Mesendoderm (in vitro differentiated cells): ENCODE data around the gene MAB21L2.

Experiments
- DNase-seq: peaks from one replicate; pipeline ENCODE4 v3.0.0; 2013
- H2AK5ac ChIP-seq: 2 replicates; pipeline ENCODE4 v1.6.1; 2013; ENCODE audit warnings: low read length, inconsistent platforms
- H2BK120ac ChIP-seq: 2 replicates; pipeline ENCODE4 v1.6.1; 2013; ENCODE audit warnings: low read depth, mild to moderate bottlenecking, low read length, moderate library complexity, mixed read lengths
- H2BK15ac ChIP-seq: replicated peaks from 2 replicates; pipeline ENCODE4 v1.6.1; 2013; ENCODE audit warnings: low read depth, mild to moderate bottlenecking, moderate library complexity
- H2BK5ac ChIP-seq: 2 replicates; pipeline ENCODE4 v1.6.1; 2013; ENCODE audit warnings: low read length, inconsistent platforms
- H3K18ac ChIP-seq: 2 replicates; pipeline ENCODE4 v1.6.1; 2013; ENCODE audit warnings: mild to moderate bottlenecking, low read length, mixed read lengths
- H3K23ac ChIP-seq: one replicate; pipeline ENCODE4 v1.6.1; 2013; ENCODE audit warnings: low read length
- H3K27ac ChIP-seq: 2 replicates; pipeline ENCODE4 v1.5.1; 2013; ENCODE audit warnings: low read depth, mild to moderate bottlenecking, inconsistent platforms, low read length, moderate library complexity
- H3K27me3 ChIP-seq: 2 replicates; pipeline ENCODE4 v1.6.1; 2013; ENCODE audit warnings: low read length, control low read depth, mild to moderate bottlenecking, inconsistent platforms; ENCODE audit not compliant: insufficient read depth, poor library complexity
- H3K36me3 ChIP-seq: 2 replicates; pipeline ENCODE4 v1.6.1; 2013; ENCODE audit warnings: low read length, inconsistent platforms; ENCODE audit not compliant: control insufficient read depth, insufficient read depth
- H3K4ac ChIP-seq: one replicate; pipeline ENCODE4 v1.6.1; 2013; ENCODE audit warnings: low read depth, mild to moderate bottlenecking, low read length, moderate library complexity
- H3K4me1 ChIP-seq: 2 replicates; pipeline ENCODE4 v1.6.1; 2013; ENCODE audit warnings: low read depth, low read length, inconsistent platforms; ENCODE audit not compliant: control insufficient read depth
- H3K4me2 ChIP-seq: 2 replicates; pipeline ENCODE4 v1.6.1; 2013; ENCODE audit warnings: low read length
- H3K4me3 ChIP-seq: 2 replicates; pipeline ENCODE4 v1.5.1; 2013; ENCODE audit warnings: mild to moderate bottlenecking, low read length
- H3K56ac ChIP-seq: one replicate; pipeline ENCODE4 v1.6.1; 2013; ENCODE audit warnings: low read length
- H3K79me1 ChIP-seq: 2 replicates; pipeline ENCODE4 v1.6.1; 2013; ENCODE audit warnings: low read length, inconsistent platforms
- H3K79me2 ChIP-seq: 2 replicates; pipeline ENCODE4 v1.6.1; 2013; ENCODE audit warnings: mild to moderate bottlenecking, low read length; ENCODE audit not compliant: control insufficient read depth, insufficient read depth
- H3K9ac ChIP-seq: 2 replicates; pipeline ENCODE4 v1.6.1; 2013; ENCODE audit warnings: low read length, inconsistent platforms
- H4K5ac ChIP-seq: one replicate; pipeline ENCODE4 v1.6.1; 2013; ENCODE audit warnings: low read length
- H4K8ac ChIP-seq: one replicate; pipeline ENCODE4 v1.6.1; 2013; ENCODE audit warnings: low read depth, mild to moderate bottlenecking, control low read depth, low read length, moderate library complexity
- WGBS: extraction: QIAGEN DNeasy Blood & Tissue Kit; methylation state at CpG from one replicate; pipeline ENCODE4 v1.1.7; 2013; ENCODE audit warnings: low lambda C conversion rate, missing lambda C conversion rate; ENCODE audit not compliant: insufficient coverage; ENCODE audit errors: extremely low coverage; 5-methylcytosine and 5-hydroxymethylcytosine counted together

The MAB21L2 gene

DNA sequence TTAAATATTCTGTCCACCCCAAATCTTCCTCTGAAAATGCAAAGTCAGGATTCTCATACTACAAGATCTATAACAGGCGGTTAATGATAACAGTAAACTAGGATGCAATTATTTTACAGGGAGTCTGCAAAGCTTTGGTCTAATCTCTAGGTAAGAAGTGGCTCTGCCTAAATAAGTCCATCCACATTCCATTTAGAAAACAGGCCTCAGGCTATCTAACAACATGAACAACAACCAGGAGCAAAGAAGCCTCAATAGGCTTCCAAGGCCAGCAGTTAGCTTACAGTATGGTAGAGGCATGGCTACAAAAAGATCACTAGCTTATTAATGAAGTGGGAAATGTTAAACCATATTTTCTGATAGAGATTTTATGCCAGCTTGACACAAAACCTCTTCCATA is 6.4 kb downstream of the MAB21L2 start:
- H4K5ac ChIP-seq = no peak overlapping the region
- no CpG with 5 or more reads among the region's 1 CpG for WGBS
- H3K27me3 ChIP-seq = no peaks in the 10 kb centered on the region
- DNase-seq = peak; percentile 38
- no peak overlapping the region for H2BK5ac ChIP-seq
- no peak overlapping the region for H3K23ac ChIP-seq
- no peak overlapping the region for H3K56ac ChIP-seq
- no peak overlapping the region for H3K27ac ChIP-seq
- H3K18ac ChIP-seq = no peak overlapping the region
- H2BK120ac ChIP-seq = no peak overlapping the region
- no peak overlapping the region for H4K8ac ChIP-seq
- H3K9ac ChIP-seq = no peak overlapping the region
- no peak overlapping the region for H3K4me2 ChIP-seq
- no peaks in the 10 kb centered on the region for H3K79me1 ChIP-seq
- no peak overlapping the region for H3K4ac ChIP-seq
- no peaks in the 10 kb centered on the region for H3K36me3 ChIP-seq
- H3K4me1 ChIP-seq = no peaks in the 10 kb centered on the region
- no peak overlapping the region for H2BK15ac ChIP-seq
- H3K79me2 ChIP-seq = no peaks in the 10 kb centered on the region
- no peak overlapping the region for H3K4me3 ChIP-seq
- no peak overlapping the region for H2AK5ac ChIP-seq

DNA sequence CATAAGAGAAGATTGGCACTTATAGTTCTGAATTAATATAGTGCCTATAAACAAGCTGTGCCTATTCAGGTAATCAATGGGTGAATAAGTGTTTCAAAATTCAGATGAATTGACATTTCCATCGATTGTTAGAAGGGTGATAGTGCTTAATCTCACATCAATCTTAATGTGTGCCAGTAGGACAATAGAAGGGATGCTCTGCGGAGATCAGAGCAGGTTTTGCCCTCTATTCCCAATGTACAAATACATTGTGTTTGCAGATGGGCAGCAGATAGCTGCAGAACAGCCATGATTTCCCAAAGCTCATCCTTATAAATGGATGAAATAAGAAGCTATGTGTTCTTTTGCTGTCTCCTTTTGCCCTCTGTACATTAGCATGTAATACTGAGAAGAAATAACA is 7.2 kb downstream of the MAB21L2 start:
- H3K27me3 ChIP-seq = no peaks in the 10 kb centered on the region
- no CpG with 5 or more reads among the region's 2 CpGs for WGBS

GRCh38 chr4:150590631-150591030 is 8.7 kb downstream of the MAB21L2 start:
- Histone ChIP-seq H3K27ac (no peak overlapping the region), H2BK15ac (no peak overlapping the region), H4K5ac (no peak overlapping the region), H2AK5ac (no peak overlapping the region), H3K79me2 (no peaks in the 10 kb centered on the region), H3K4me2 (no peak overlapping the region), H3K4me1 (no peaks in the 10 kb centered on the region), H3K18ac (no peak overlapping the region), H3K4me3 (no peak overlapping the region), H3K56ac (no peak overlapping the region), H3K4ac (no peak overlapping the region), H3K23ac (no peak overlapping the region), H3K9ac (no peak overlapping the region), H3K79me1 (no peaks in the 10 kb centered on the region), H2BK120ac (no peak overlapping the region), H3K36me3 (no peaks in the 10 kb centered on the region), H2BK5ac (no peak overlapping the region), H4K8ac (no peak overlapping the region), H3K27me3 (no peaks in the 10 kb centered on the region)
- DNase-seq = no peak
- no CpG with 5 or more reads among the region's 5 CpGs for WGBS

More for the DNA sequence above, 7.2 kb downstream of the MAB21L2 start:
- no peak for DNase-seq
- Histone ChIP-seq H2AK5ac (no peak overlapping the region), H2BK120ac (no peak overlapping the region), H2BK5ac (no peak overlapping the region), H3K4me1 (no peaks in the 10 kb centered on the region), H3K27ac (no peak overlapping the region), H3K36me3 (no peaks in the 10 kb centered on the region), H3K23ac (no peak overlapping the region), H4K8ac (no peak overlapping the region), H3K18ac (no peak overlapping the region), H3K4me2 (no peak overlapping the region), H3K79me2 (no peaks in the 10 kb centered on the region), H3K9ac (no peak overlapping the region), H4K5ac (no peak overlapping the region), H3K56ac (no peak overlapping the region), H3K4me3 (no peak overlapping the region), H2BK15ac (no peak overlapping the region), H3K79me1 (no peaks in the 10 kb centered on the region), H3K4ac (no peak overlapping the region)

DNA sequence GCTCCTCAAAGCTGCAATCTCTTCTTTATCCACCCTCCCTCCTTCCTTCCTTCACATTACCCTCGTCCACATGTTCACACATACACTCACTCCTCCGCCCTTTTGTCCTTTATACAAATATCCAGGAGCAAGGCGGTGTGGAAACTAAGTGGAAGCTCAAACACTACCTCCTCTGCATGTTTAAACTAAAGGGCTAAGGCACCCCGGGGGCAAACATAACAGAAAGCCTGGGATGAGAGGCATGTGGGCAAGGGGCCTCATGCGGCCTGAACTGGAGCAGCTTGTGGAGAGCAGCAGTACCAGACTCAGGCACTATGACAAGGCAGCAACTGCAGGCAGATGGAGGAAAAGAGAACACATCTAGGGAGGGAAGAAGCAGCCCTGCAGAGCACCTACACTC is 9.5 kb downstream of the MAB21L2 start:
- no peak overlapping the region for H3K4ac ChIP-seq
- H3K4me3 ChIP-seq = no peak overlapping the region
- no peaks in the 10 kb centered on the region for H3K79me2 ChIP-seq
- no peak overlapping the region for H3K23ac ChIP-seq
- no peak overlapping the region for H4K8ac ChIP-seq
- peak; percentile 76 for DNase-seq
- H4K5ac ChIP-seq = no peak overlapping the region
- no peak overlapping the region for H2AK5ac ChIP-seq
- H3K4me2 ChIP-seq = no peak overlapping the region
- no peak overlapping the region for H2BK120ac ChIP-seq
- no peaks in the 10 kb centered on the region for H3K27me3 ChIP-seq
- no peak overlapping the region for H3K27ac ChIP-seq
- no peak overlapping the region for H2BK5ac ChIP-seq
- H3K56ac ChIP-seq = no peak overlapping the region
- H2BK15ac ChIP-seq = no peak overlapping the region
- H3K4me1 ChIP-seq = no peaks in the 10 kb centered on the region
- WGBS = 100% methylated on average over 2 of the region's 5 CpGs
- H3K9ac ChIP-seq = no peak overlapping the region
- no peaks in the 10 kb centered on the region for H3K36me3 ChIP-seq
- H3K79me1 ChIP-seq = no peaks in the 10 kb centered on the region
- H3K18ac ChIP-seq = no peak overlapping the region

DNA sequence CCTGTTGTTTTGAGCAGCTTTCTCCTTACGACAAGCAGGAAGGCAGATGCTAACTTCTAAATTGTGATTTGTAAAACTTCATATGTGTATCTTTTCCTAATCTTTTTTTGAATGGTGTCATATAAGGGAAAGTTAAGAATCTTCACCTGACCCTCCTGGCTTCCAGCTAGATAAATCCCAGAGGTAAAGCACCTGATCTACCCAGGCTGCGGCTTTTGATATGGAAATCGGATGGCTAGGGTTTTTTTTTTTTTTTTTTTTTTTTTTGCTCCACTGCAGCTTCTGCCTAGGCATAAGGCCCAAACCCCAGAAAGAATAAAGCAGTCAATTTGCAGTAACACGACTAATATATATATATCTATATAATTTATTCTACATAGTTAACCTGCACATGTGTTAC is 10.0 kb downstream of the MAB21L2 start:
- Histone ChIP-seq H3K18ac (no peak overlapping the region), H3K4me2 (no peak overlapping the region), H3K4me3 (no peak overlapping the region), H3K4ac (no peak overlapping the region), H3K27me3 (no peaks in the 10 kb centered on the region), H3K27ac (no peak overlapping the region), H3K23ac (no peak overlapping the region), H4K8ac (no peak overlapping the region), H2BK5ac (no peak overlapping the region), H2BK15ac (no peak overlapping the region), H2AK5ac (no peak overlapping the region), H3K56ac (no peak overlapping the region), H3K9ac (no peak overlapping the region), H3K36me3 (no peaks in the 10 kb centered on the region), H3K79me2 (no peaks in the 10 kb centered on the region), H3K4me1 (no peaks in the 10 kb centered on the region), H4K5ac (no peak overlapping the region), H3K79me1 (no peaks in the 10 kb centered on the region), H2BK120ac (no peak overlapping the region)
- peak; percentile 6 for DNase-seq
- no CpG with 5 or more reads among the region's 4 CpGs for WGBS

GRCh38 chr4:150593996-150594395 is 12.0 kb downstream of the MAB21L2 start:
- H2AK5ac ChIP-seq = no peak overlapping the region
- no peak for DNase-seq
- H3K79me1 ChIP-seq = no peaks in the 10 kb centered on the region
- no peak overlapping the region for H3K18ac ChIP-seq
- H2BK15ac ChIP-seq = no peak overlapping the region
- no peak overlapping the region for H4K5ac ChIP-seq
- H3K36me3 ChIP-seq = no peaks in the 10 kb centered on the region
- H3K4me3 ChIP-seq = no peak overlapping the region
- no CpG with 5 or more reads among the region's 1 CpG for WGBS
- no peak overlapping the region for H3K27ac ChIP-seq
- no peak overlapping the region for H4K8ac ChIP-seq
- H2BK5ac ChIP-seq = no peak overlapping the region
- H3K23ac ChIP-seq = no peak overlapping the region
- no peak overlapping the region for H3K4ac ChIP-seq
- H3K4me1 ChIP-seq = no peaks in the 10 kb centered on the region
- H3K9ac ChIP-seq = no peak overlapping the region
- H3K79me2 ChIP-seq = no peaks in the 10 kb centered on the region
- H3K56ac ChIP-seq = no peak overlapping the region
- no peak overlapping the region for H3K4me2 ChIP-seq
- no peak overlapping the region for H2BK120ac ChIP-seq
- H3K27me3 ChIP-seq = no peaks in the 10 kb centered on the region
